Neural progenitor cell (in vitro differentiated cells): ENCODE data around the gene CYFIP2.

Experiments
- CTCF ChIP-seq: fragments of 200-600 bp; sonication (generic); IDR thresholded peaks from 2 replicates; pipeline ENCODE4 v1.5.1; 2017; ENCODE audit warnings: antibody characterized with exemption, mild to moderate bottlenecking
- EZH2 ChIP-seq: fragments of 200-600 bp; sonication (generic); IDR thresholded peaks from 2 replicates; pipeline ENCODE4 v1.6.1; 2017; ENCODE audit warnings: antibody characterized with exemption, mild to moderate bottlenecking, moderate library complexity

- TF ChIP-seq CTCF (peak; percentile 88), EZH2 (no peak)
Measured at GRCh38 chr5:157328277-157328912, 62.5 kb downstream of the CYFIP2 start.
